ENCODE measurements around the gene OST4. TPM values are rescaled to one million over a fixed set of nuclear protein-coding genes. Genes with fewer than 3 reads are reported as not detected.

Gene OST4
- total RNA-seq, 1 donor from 2014 or later: 84.6 TPM

DNA sequence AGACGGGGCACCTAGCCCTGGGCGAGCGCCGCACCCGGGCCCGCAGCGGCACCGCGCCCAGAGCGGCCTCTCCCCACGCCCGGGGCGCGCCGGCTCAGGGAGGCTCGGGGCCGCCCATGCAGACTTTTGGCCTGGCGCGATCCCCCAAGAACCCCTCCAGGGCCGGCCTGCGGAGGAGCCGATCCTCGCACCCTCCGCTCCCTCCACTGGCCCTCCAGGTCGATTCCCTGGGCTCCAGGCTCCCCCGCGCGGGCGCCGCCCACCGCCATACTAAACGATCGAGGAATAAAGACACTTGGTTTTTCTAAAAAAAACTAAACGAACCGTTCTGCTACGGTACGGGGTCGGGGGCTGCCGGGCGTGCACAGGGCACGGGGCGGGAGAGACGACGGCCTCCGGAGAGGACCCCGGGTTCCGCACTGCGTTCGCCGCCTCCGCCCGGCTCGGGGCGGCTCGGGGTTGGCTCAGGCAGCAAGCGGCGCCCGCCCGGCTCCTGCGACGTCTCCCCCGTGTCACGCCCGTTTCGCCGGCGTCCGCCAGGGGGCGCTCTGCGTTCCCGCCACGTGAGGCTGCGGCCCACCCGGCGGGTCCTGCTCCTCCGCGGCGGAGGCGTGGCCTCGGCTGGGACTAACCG, 14.8 kb upstream of the OST4 start:
- peak overlapping the region; percentile 97 for H3K4me2 ChIP-seq
- H3K9me3 ChIP-seq (ENCODE audit: low read depth): no peaks in the 10 kb centered on the region
- H2AFZ ChIP-seq (replicated peaks): peak overlapping the region; percentile 89
- no peaks in the 10 kb centered on the region for H3K36me3 ChIP-seq
- H4K20me1 ChIP-seq (ENCODE audit: low read depth): no peaks in the 10 kb centered on the region
- peaks cover 15% of the 10 kb centered on the region for H3K4me1 ChIP-seq
- Mint-ChIP-seq H3K36me3 (no peaks in the 10 kb centered on the region), H3K4me1 (peaks cover 23% of the 10 kb centered on the region), H3K27me3 (ENCODE audit: insufficient read depth, low read depth) (peaks cover 6% of the 10 kb centered on the region), H3K9me3 (no peaks in the 10 kb centered on the region), H3K4me3 (peak overlapping the region; percentile 85), H3K27ac (no peak overlapping the region)
- peak; percentile 37 for TF ChIP-seq EZH2 (IDR thresholded peaks at IDR 0.05)
- TF ChIP-seq EZH2phosphoT487 (IDR thresholded peaks at IDR 0.05): no peak
- TF ChIP-seq, protein P1, sequence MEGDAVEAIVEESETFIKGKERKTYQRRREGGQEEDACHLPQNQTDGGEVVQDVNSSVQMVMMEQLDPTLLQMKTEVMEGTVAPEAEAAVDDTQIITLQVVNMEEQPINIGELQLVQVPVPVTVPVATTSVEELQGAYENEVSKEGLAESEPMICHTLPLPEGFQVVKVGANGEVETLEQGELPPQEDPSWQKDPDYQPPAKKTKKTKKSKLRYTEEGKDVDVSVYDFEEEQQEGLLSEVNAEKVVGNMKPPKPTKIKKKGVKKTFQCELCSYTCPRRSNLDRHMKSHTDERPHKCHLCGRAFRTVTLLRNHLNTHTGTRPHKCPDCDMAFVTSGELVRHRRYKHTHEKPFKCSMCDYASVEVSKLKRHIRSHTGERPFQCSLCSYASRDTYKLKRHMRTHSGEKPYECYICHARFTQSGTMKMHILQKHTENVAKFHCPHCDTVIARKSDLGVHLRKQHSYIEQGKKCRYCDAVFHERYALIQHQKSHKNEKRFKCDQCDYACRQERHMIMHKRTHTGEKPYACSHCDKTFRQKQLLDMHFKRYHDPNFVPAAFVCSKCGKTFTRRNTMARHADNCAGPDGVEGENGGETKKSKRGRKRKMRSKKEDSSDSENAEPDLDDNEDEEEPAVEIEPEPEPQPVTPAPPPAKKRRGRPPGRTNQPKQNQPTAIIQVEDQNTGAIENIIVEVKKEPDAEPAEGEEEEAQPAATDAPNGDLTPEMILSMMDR (IDR thresholded peaks at IDR 0.05): peak; percentile 81
- no peak overlapping the region for H3K27ac ChIP-seq
- H3K4me3 ChIP-seq: peak overlapping the region; percentile 61
- peak overlapping the region; percentile 49 for H3K9ac ChIP-seq
- peak; percentile 98 for DNase-seq (ENCODE audit: low spot score)
- peaks cover 19% of the 10 kb centered on the region for H3K27me3 ChIP-seq
- peaks cover 23% of the 10 kb centered on the region for H3F3A ChIP-seq (ENCODE audit: low read depth)
- H3K79me2 ChIP-seq (ENCODE audit: low read depth): peaks cover 3% of the 10 kb centered on the region

DNA sequence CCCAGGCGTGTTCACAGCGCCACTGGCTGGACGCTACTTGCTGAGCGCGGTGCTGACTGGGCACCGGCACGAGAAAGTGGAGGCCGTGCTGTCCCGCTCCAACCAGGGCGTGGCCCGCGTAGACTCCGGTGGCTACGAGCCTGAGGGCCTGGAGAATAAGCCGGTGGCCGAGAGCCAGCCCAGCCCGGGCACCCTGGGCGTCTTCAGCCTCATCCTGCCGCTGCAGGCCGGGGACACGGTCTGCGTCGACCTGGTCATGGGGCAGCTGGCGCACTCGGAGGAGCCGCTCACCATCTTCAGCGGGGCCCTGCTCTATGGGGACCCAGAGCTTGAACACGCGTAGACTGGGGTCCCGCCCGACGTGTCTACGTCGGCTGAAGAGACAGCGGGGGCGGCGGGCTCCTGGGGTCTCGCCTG, 14.2 kb upstream of the OST4 start:
- peaks cover 3% of the 10 kb centered on the region for H3K79me2 ChIP-seq (ENCODE audit: low read depth)
- Mint-ChIP-seq H3K27ac (no peak overlapping the region), H3K9me3 (no peaks in the 10 kb centered on the region), H3K4me3 (peak overlapping the region; percentile 73), H3K36me3 (no peaks in the 10 kb centered on the region), H3K4me1 (peaks cover 28% of the 10 kb centered on the region), H3K27me3 (ENCODE audit: insufficient read depth, low read depth) (peaks cover 6% of the 10 kb centered on the region)
- peak overlapping the region; percentile 97 for H3K4me2 ChIP-seq
- DNase-seq (ENCODE audit: low spot score): peak; percentile 81
- peaks cover 23% of the 10 kb centered on the region for H3F3A ChIP-seq (ENCODE audit: low read depth)
- no peaks in the 10 kb centered on the region for H4K20me1 ChIP-seq (ENCODE audit: low read depth)
- H3K4me1 ChIP-seq: peaks cover 15% of the 10 kb centered on the region
- H3K4me3 ChIP-seq: peak overlapping the region; percentile 61
- H3K27ac ChIP-seq: no peak overlapping the region
- TF ChIP-seq, protein P1 (IDR thresholded peaks at IDR 0.05): peak; percentile 51
- TF ChIP-seq EZH2 (IDR thresholded peaks at IDR 0.05): peak; percentile 42
- TF ChIP-seq EZH2phosphoT487 (IDR thresholded peaks at IDR 0.05): no peak
- no peaks in the 10 kb centered on the region for H3K9me3 ChIP-seq (ENCODE audit: low read depth)
- peaks cover 19% of the 10 kb centered on the region for H3K27me3 ChIP-seq
- H2AFZ ChIP-seq (replicated peaks): peak overlapping the region; percentile 89
- peak overlapping the region; percentile 49 for H3K9ac ChIP-seq
- H3K36me3 ChIP-seq: no peaks in the 10 kb centered on the region

DNA sequence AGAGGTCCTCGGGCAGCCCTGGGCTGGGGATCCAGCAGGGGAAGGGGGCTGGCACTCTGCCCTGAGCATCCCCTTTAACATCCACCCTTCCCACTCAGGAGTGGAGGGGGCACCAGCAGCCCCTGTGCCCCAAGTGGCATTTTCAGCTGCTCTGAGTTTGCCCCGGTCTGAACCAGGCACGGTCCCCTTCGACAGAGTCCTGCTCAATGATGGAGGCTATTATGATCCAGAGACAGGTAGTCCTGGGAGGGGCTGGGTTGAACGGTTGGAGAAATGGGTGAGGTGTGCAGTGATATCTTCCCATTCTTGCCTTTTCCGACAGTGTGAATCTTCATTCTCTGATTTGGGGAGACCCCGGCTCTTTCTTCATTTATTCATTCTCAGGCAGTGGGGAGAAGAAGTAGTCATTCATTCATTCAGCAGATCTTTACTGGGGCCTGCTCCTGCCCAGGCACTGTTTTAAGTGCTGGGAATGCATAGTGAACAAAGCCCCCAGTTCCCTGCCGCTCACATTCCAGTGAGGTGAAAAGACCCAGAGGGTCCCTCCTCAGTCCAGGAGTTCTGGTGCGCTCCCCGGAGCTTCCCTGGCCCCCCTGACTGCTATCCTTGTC, 13.7 kb upstream of the OST4 start:
- H3K4me3 ChIP-seq: peak overlapping the region; percentile 61

More for the DNA sequence above, 13.7 kb upstream of the OST4 start:
- Histone ChIP-seq H3K4me2 (peak overlapping the region; percentile 97), H2AFZ (replicated peaks) (peak overlapping the region; percentile 89), H3K27ac (no peak overlapping the region), H3K9me3 (ENCODE audit: low read depth) (no peaks in the 10 kb centered on the region), H3K79me2 (ENCODE audit: low read depth) (peaks cover 3% of the 10 kb centered on the region), H4K20me1 (ENCODE audit: low read depth) (no peaks in the 10 kb centered on the region), H3K27me3 (peaks cover 19% of the 10 kb centered on the region), H3F3A (ENCODE audit: low read depth) (peaks cover 23% of the 10 kb centered on the region), H3K9ac (peak overlapping the region; percentile 49), H3K4me1 (peaks cover 15% of the 10 kb centered on the region), H3K36me3 (no peaks in the 10 kb centered on the region)
- no peaks in the 10 kb centered on the region for H3K9me3 Mint-ChIP-seq
- H3K36me3 Mint-ChIP-seq: no peaks in the 10 kb centered on the region
- peaks cover 6% of the 10 kb centered on the region for H3K27me3 Mint-ChIP-seq (ENCODE audit: insufficient read depth, low read depth)
- H3K4me3 Mint-ChIP-seq: peak overlapping the region; percentile 73
- no peak for TF ChIP-seq EZH2 (IDR thresholded peaks at IDR 0.05)
- TF ChIP-seq, protein P1 (IDR thresholded peaks at IDR 0.05): no peak
- TF ChIP-seq EZH2phosphoT487 (IDR thresholded peaks at IDR 0.05): no peak
- H3K27ac Mint-ChIP-seq: no peak overlapping the region
- no peak for DNase-seq (ENCODE audit: low spot score)
- peaks cover 31% of the 10 kb centered on the region for H3K4me1 Mint-ChIP-seq
